HG03175 (cell line): ENCODE data around the gene IL22RA1.

Source experiments
- ATAC-seq: cut with Tn5 transposase; IDR thresholded peaks from one replicate; pipeline ENCODE4 v1.9.1; 2021; ENCODE audit warnings: mild to moderate bottlenecking, moderate library complexity; ENCODE audit not compliant: unreplicated experiment

IL22RA1 gene

DNA sequence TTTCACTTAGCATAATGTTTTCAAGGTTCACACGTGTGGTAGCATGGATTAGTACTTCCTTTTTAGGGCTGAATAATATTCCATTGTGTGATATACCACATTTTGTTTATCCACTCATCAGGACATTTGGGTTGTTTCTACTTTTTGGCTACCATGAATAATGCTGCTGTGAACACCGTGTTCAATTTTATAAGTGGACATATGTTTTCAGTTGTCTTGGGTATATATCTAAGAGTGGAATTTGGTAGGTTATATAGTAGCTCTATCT, 3.8 kb downstream of the IL22RA1 start:
- no peak for ATAC-seq

DNA sequence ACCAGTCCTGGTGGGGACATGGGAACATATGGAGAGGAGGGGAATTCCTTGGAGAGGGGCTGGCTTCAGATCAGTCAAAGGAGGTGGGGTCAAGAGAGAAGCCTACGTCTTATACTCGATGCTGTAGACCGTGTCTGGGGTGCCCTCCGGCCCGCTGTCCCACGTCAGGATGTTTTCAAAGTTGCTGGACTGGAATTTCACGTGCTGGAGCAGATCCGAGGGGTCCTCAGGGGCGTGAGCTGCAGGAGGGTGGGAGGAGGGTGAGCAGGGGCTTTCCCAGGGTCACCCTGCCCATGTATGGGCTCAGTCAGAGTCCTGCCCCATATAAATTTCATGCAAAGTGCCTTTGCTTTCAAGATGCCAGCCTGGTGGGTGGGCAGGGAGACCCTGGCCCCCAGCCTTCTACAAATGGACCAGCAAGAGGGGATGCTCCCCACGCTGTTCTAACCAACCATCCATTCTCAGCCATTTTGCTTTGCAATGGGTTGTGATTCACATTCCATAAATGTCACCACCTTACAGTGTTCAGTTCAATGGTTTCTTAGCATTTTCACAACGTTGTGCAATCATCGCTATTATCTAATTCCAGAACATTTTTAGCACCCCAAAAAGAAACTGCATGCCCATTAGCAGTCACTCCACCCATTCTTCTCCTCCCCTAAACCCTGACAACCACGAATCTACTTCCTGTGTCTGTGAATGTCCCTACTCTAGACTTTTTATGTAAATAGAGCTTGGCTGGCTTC, 4.3 kb downstream of the IL22RA1 start:
- ATAC-seq, result no peak

DNA sequence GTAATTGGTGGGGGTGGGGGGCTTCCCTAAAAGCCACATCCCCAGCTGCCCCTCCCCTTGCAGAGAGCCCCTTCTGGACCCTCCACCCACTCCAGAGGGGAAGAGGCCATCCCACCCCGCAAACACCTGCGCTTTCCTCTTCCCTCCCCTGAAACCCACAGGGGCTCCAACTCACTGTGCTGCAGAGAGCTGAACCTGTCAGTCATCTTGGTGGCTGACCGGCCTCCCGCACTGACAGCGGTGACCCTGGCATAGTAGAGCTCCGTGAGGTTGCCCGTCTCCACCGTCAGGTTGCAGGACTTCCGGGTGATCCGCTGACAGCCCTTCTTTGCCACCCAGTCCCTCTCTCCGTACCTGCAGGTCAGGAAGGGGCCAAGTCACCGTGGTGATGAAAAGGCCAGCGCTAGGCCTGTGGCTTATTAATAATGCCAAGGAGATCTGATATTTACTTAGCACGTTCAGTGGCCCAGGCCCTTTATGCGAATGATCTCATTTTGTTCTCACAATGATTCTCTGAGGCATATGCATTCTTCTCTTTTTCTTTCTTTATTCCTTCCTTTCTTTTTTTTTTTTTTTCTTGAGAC, 5.9 kb downstream of the IL22RA1 start:
- no peak for ATAC-seq

DNA sequence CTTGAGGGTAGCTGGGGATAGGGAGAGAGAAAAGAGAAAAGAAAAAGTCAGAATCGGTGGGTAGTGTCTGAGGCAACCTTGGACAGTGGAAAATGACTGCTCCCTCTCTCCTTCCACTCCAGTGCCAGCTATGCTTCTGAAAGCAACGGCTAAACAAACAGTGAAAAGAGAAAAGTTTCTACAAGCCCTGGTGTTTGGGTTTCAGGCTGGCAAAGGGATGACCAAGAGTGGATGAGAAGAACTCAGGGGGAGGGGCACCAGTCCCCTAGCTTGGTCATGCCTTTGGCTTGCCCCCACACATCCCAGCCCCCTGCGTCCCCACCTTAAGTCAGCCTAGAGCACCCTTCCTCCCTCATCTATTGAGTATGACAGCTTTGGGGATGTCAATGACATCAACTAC, 8.6 kb downstream of the IL22RA1 start:
- ATAC-seq, result no peak

DNA sequence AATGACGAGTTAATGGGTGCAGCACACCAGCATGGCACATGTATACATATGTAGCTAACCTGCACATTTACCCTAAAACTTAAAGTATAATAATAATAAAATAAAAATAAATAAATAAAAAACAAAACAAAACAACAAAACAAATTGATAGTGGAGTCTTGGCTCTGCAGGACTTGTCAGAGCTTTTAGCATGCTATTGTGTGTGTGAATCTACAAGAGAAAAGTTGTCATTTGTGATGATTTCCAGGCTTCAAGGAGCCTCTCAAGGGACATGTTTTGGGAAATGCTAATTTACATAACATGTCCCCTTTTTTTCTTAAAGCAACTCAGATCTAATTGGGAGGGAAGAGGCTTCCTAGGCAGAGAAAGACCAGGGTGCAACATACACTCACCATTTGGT, 9.1 kb downstream of the IL22RA1 start:
- ATAC-seq, result no peak

DNA sequence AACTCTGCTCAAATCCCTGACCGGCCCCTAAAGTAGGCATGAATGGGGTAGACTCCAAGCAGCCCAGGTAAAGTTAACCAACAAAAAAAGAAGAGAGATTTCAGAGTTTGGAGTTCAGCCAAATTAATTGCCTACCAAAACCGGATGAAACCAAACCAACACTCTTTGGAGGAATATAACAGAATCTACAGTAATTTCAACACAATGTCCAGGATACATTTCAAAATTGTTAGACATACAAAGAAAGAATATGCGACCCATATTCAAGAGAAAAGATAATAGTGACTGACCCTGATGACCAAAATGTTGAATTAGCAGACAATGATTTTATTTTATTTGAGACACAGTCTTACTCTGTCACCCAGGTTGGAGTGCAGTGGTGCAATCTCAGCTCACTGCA, 12.6 kb downstream of the IL22RA1 start:
- no peak for ATAC-seq

DNA sequence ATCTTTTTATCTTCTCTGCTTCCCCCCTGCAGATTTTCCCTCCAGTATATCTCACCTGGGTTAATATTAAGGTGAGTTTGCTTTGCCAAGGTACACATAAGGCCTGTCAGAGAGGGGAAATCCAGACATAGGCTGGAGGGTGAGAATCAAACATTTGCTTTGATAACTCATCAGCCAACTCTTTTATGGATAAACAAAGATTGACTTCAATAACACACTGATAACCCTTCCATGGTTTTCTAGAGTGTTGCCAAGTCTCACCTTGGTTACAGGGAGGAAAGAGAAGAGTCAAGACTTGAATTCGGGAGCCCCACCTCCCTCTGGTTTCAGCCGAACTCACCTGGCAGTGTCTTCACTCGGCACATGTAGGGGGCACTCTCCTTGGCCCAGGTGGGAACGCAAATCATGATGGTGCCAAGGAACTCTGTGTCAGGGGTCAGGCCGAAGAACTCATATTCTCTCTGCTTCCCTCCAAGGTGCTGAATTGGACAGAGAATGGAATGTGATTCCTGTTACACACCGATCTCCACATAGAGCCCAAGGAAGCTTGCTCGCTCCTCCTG, 15.1 kb downstream of the IL22RA1 start:
- ATAC-seq, result no peak

DNA sequence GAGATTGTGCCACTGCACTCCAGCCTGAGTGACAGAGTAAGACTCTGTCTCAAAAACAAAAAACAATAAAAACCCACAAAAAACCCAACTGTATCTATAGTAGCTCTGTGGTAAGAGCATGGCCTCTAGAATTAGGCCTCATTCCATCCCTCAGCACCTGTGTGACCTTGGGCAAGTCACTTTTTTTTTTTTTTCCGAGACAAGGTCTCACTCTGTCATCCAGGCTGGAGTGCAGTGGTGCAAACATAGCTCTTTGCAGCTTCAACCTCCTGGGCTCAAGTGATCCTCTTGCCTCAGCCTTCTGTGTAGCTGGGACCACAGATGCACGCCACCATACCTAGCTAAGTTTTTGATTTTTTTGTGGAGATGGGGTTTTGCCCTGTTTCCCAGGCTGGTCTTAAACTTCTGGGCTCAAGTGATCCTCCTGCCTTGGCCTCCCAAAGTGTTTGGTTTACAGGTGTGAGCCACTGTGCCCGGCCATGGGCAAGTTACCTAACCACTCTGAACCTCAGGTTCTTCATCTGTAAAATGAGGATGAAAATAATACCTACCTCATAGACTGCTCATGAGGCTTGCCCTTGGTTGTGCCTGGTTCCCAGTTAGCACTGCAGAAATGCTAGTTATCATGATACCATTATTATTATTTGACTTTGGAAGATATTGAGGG, 15.7 kb downstream of the IL22RA1 start:
- ATAC-seq, result no peak

DNA sequence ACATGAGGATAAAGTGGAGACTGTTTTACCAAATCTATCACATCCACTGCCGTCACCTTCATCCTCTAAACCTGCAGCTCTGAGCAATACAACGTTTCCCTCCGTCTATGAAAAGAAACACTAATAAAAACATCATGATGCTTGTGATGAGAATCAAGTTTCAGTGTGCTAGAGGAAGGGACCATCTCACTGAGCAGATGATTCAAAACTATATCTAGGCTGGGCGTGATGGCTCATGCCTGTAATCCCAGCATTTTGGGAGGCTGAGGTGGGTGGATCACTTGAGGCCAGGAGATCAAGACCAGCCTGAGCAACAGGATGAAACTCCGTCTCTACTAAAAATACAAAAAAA, 16.3 kb downstream of the IL22RA1 start:
- no peak for ATAC-seq

DNA sequence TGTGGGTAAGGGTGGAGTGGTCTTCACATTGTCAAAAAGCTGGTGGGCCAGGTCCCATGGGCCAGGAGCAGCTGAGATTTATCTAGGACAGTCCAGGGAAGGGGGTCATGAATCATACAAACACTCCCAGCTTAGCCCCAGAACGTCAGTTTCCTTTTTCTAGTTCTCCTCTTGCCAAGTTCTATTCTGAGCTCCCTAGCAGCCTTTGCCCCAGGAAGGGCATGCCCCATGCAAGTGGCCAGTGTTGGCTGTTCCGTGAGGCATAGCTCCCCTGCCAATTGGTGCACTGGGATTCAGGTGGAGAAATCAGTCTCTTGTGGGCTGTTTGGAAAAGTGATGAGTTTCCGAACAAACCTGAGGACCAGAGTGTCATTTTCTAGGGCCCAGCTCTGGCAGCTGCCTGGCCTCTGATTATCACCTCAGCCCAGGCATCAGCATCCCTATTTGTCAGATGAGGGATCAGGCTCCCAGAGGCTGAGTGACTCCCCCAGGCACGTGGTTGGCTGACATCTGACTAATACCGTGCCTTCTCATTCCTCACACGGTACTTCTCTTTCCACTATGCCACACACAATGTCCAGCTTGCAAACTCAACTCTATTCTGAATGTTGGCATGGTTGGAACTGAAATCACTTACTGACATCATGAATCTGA, 16.8 kb downstream of the IL22RA1 start:
- ATAC-seq, result no peak

DNA sequence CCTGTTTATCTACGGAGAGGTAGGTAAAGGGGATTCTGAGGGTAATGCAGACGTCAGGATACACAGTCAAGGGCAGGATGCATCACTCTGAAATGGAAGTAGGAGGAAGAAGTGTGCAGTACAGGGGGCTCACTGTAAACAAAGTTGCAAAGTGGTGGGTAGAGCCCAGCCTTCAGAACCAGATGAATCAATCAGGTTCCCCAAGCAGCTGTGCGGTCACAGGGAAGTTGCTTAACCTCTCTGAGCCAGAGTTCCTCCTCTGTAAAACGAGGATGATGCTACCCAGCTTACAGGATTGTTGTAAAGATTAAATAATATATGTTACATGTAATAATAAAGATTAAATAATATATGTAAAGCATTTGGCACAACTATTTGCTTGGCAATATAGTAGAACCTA, 17.5 kb downstream of the IL22RA1 start:
- no peak for ATAC-seq

DNA sequence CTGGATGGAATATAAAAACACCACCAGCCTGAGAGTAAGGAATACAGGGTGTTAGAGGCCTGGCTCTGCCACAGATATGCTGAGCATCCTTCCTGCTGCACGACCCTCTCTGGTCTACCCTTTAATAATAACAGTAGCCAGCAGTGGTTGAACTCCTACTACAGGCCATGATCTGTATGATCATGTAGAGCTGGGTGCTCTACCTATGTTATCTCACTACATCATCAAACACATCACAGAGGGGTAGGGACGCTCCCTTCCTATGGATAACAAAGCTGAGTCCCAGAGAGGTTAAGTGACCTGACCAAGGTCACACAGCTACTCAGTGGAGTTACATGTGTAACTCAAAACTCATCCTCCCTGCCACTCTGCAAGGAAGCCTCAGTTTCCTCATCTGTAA, 18.0 kb downstream of the IL22RA1 start:
- ATAC-seq, result no peak

DNA sequence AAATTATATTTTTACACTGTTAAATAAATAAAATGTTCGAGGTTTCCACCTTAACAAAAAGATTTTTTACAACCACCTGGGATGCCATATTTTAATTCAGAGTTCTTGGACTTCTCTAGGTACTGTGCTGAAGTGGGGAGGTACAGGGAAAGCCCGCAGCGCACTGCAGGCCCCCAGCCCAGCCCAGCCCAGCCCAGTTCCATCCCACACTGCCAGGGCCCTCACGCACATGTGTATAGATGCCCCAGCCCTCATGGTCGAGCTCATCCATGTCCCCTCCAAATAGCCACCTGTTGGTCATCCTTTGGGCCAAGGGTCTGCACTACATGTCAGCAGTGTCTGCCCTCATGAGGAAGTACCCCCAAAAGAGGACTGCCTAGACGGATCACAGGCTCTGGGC, 19.3 kb downstream of the IL22RA1 start:
- ATAC-seq, result no peak

DNA sequence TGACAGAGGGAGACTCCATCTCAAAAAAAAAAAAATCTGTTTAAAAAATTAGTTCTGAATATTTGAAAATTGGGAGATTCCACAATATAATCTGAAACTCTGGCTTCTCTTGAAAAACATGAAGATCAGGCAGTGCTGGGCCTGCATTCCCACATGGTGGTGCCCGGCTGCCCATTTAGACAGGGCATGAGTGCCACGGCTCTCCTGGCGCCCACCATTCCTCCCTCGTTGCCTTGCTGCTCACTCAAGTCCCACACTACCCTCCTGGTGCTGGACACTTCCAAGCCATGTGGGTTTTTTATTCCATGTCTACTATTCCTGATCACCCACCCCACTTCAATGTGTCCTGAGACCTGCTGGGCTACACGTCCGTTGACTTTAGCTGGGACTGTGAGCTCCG, 20.2 kb downstream of the IL22RA1 start:
- ATAC-seq, result no peak

DNA sequence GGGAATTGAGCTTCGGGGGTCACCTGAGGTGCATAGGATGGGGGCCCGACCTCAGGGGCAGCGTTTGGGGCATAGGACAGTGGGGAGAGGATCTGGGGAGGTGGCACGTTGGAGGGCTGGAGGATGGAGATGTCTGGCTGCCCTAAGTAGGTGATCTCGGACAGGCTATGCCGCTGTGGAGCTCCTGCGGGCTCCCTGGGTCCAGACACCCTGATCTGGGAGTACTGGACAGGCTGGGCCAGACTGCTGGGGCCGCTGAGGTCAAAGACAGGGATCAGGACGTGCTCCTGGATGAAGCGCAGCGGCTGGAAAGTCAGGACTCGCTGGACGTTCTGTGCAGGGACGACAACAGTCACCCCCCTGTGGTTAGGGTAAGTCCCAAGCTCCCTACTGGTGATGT, 21.5 kb downstream of the IL22RA1 start:
- no peak for ATAC-seq

DNA sequence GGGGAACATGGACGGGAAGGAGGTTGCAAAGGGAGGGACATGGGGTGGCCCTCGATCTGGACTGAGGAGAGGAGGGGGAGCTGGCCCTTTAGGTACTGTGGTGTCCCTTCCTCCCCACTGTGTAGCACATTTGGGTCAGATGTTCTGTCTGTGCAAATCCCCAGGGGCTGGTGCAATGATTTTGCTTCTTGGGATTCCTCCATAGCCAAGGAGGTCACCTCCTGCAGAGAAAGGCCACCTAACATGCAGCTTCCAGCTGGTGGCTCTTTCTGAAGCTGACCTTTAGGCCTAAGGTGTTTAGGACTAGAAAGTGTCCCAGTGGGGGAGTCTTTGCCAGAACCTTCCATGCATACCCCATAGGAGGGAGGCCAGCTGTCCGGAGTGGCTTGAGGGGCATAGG, 22.0 kb downstream of the IL22RA1 start:
- ATAC-seq, result no peak

DNA sequence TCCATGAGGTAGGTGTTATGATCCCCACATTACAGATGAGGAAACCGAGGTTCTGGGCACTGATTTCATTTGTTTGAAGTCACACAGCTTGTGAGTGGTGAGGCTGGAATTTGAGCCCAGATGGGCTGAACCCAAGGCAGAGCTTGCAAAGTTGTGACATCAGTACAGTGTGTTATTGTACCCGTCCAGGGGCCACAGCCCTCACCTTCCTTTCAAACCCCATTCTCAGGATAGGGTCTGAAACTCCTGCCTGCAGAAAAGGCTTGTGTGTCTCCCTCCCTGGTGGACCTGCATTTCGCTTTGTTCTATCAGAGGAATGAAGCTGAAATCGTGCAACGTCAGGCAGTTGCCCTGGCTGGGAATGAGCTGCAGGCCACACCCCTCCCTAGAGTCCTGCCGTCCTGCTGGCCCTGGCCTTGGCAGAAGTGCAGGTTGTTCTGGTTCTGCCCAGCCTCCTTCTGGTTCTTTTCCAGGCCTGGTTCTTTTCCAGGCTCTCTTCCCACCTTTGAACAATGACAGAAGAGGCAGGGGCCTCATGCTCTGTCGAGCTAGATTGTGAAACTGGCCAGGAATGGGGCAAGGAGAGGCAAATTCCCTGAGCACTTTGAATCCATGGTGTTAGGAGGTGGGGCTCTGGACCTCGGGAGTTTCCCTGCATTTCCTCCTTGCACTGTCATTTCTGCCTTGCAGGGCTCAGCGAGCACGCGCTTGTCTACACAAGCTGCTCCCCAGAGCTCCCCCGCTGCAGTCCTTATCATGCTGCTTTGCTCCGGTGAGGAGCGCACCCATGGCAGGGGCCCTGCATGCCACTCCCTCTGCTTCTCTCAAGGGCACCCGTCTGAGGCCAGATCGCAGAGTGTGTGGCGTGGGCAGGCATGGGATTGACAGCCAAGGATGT, 22.8 kb downstream of the IL22RA1 start:
- no peak for ATAC-seq

DNA sequence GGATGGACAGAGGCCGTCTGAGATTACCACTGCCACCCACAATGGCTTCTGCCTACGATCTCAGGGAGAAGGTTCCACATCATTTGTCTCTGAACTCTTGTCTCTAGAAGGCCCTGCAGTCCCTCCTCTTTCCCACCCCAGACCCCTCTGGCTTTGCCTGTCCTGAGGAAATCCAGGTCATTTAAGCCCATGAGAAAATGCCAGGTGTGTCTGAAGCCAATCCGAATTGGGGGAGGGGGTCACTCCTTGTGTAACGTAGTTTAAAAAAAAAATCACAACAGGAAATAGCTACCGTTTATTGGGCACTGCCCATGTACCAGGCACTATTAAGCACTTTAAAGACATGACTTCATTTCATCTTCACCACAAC, 23.5 kb downstream of the IL22RA1 start:
- ATAC-seq, result no peak

DNA sequence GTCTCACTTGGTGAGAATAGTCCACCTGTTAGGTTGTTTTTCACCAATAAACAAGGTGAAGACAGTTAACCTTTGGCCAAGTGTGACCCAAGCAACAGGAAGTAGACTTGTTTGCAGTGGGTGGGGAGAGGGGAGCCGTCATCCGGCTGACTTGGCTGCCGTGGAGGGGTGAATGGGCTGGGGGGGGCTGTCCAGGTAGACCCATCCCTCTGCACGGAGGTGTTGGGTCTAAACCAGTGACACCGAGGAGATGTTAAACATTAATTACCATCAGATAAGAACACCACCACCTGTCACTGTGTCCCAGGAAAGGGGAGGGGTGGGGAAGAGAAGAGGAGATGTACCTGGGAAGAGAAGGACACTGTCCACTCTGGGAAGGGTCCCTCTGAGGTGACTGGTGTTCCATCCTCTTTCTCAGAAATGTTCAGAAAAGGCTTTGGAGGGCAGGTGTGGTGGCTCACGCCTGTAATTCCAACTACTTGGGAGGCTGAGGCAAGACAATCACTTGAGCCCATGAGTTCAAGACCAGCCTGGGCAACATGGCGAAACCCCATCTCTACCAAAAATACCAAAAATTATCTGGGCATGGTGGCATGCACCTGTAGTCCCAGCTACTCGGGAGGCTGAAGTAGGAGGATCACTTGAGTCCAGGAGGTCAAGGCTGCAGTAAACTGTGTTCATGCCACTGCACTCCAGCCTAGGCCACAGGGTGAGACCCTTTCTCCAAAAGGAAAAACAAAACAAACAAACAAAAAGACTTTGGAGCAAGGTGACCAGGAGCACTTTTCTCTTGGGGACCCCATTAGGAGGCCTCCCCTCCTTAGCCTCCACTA, 24.3 kb downstream of the IL22RA1 start:
- no peak for ATAC-seq

DNA sequence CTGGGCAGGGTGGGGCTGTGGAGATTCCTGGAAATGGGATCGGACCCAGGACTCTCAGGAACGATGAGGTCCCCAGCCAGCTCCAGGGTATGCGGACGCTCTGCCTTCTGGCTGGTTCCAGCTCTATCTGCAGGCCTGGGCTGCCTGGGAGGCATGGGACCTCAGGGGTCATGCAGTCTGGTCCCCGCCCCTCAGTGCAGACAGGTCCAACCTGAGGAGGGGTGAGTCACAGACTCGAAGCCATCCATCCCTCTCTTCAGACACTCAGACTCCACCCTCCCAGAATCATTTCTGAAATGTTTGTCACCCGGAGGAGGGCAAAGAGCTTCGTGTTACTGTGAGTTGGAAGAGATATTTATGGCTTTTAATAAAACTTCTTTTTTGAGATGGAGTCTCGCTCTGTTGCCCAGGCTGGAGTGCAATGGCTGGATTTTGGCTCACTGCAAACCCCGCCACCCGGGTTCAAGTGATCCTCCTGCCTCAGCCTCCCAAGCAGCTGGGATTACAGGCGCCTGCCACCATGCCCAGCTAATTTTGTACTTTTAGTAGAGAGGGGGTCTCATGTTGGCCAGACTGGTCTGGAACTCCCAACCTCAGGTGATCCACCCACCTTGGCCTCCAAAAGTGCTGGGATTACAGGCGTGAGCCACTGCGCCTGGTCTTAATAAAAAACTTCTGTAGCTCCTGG, 25.1 kb downstream of the IL22RA1 start:
- no peak for ATAC-seq
